Raji (cell line): ENCODE data around the gene FCRL6.

ENCODE experiments used
- POLR2A ChIP-seq: IDR thresholded peaks from 2 replicates; pipeline ENCODE4 v1.6.1; 2011; ENCODE audit warnings: low read depth, low read length, control low read depth; ENCODE audit not compliant: insufficient read depth

FCRL6 gene

GRCh38 chr1:159826441-159827101, 24.4 kb downstream of the FCRL6 start, which contains the start of gene SLAMF8:
Gene SLAMF8, plus strand, starts transcription at chr1:159826873. Its CDS starts 26 bp downstream, at chr1:159826899.
- no peak for TF ChIP-seq POLR2A

- no peak for TF ChIP-seq POLR2A
Observed at GRCh38 chr1:159827102-159827490, 24.9 kb downstream of the FCRL6 start.

- no peak for TF ChIP-seq POLR2A
Observed at GRCh38 chr1:159827549-159827948, 25.4 kb downstream of the FCRL6 start.

- TF ChIP-seq POLR2A, result no peak
Observed at GRCh38 chr1:159828176-159828575, 26.0 kb downstream of the FCRL6 start.

- no peak for TF ChIP-seq POLR2A
Observed at GRCh38 chr1:159828581-159829272, 26.6 kb downstream of the FCRL6 start.

- no peak for TF ChIP-seq POLR2A
Observed at GRCh38 chr1:159829273-159829634, 27.1 kb downstream of the FCRL6 start.

GRCh38 chr1:159829822-159830465, 27.8 kb downstream of the FCRL6 start:
- TF ChIP-seq POLR2A, result no peak

GRCh38 chr1:159830722-159831121, 28.6 kb downstream of the FCRL6 start:
- TF ChIP-seq POLR2A, result no peak

DNA sequence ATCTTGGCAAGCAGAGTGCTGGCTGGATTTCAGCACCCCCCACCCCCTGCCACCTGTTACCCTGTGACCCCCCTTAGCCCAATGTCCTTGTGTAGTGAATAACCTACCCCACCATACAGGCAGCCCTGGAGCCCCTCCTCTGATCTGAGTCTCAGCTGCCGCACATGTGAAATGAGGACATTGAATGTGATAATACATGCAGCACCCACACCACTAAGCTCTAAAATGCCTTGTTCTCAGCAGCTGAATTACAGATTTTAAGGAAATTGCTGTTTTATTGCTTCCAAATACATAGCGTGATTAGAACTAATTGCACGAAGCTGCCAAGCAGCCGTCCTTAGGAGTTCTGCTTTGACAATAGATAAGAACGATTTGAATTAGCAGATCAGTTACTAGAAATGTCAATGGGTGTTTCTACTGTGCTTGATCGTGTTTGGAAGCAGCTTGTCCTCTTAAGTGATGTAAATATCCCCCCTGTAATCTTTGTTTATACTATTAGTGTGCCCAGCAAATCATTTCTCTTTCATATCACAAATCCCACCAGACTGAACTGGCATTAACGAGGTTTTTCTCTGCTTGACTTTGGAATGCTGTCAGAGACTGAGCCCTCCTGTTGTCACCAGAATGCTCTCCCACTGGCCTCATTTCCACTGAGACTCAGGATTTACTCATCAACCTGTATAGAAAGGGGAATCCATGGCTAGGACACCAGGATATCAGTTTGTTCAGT, 29.4 kb downstream of the FCRL6 start:
- TF ChIP-seq POLR2A, result no peak

GRCh38 chr1:159832309-159832708, 30.1 kb downstream of the FCRL6 start:
- no peak for TF ChIP-seq POLR2A

DNA sequence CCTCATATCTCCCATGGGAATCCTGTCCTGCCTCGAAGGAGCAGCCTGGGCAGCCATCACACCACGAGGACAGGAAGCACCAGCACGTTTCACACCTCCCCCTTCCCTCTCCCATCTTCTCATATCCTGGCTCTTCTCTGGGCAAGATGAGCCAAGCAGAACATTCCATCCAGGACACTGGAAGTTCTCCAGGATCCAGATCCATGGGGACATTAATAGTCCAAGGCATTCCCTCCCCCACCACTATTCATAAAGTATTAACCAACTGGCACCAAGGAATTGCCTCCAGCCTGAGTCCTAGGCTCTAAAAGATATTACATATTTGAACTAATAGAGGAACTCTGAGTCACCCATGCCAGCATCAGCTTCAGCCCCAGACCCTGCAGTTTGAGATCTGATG, 33.2 kb downstream of the FCRL6 start:
- TF ChIP-seq POLR2A, result no peak

GRCh38 chr1:159835862-159836525, 33.8 kb downstream of the FCRL6 start:
- TF ChIP-seq POLR2A, result no peak

DNA sequence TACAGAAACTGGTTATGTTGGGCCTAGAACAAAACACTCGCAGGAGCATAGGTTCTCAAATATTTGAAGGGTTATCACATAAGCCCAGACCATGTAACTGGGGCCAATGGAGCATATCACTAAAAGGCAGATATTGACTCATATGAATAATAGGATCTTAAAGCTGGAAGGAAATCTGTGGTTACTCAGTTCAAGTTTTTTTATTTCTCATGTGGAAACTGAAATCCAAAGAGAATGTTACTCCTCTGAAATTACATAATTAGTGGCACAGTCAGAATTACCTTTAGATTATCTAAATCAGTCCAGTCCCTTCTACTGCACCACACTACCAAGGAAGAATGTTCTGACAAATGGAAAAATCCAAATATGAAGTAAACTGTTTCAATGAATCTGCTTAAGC, 36.6 kb downstream of the FCRL6 start:
- TF ChIP-seq POLR2A, result no peak

DNA sequence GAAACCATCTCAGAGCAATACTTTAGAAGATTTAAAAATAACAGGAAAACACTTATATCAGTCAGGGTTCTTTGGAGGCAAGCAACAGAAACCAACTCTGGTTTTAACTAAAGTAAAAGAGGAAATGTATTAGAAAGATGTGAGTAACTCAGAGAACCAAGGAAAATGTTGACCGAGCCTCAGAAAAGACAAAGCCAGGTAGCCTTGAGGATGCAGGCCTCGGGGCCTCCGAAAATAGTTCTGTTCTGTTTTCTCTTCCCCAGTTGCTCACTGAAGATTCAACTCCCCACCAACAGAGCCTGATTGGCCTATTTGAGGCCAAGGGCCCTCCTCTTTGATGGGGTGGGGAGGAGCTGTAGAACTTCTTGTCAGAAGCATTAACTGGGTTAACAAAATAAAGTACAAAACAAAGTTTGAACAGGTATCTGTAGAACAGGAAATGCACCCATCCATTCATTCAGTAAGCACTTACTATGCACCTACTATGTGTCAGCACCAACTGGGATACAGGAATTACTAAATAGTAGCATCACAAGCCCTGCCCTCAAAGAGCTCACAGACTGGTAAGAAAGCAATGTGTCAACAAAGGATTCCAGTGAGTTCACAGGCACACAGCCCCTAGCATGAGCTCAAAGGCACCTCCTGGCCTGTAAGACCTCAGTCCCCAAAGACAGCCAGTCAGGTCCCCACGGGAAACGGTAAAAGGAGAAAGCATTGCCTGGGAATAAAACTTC, 37.1 kb downstream of the FCRL6 start:
- no peak for TF ChIP-seq POLR2A
